ENCODE results near the gene HDAC9.

HDAC9 gene

DNA sequence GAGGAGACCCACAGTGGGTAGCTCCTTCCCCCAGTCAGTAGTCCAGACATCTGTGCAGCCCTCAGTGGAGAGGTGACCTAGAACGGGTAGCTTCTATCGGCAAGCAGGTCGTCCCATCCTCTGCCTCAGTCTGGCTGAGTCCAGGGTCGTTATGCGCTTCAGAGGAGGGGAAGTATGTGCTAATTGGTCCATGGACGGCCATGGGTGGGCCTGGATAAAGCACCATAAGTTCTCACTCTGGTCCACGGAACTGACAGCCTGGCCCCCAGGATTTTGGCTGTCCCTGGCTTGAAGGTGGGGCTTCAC, 78.6 kb downstream of the HDAC9 start:
- H3K9me3 ChIP-seq = peaks cover 13% of the 10 kb centered on the region; the same call in 1 of the 2 replicates
- no peak overlapping the region for H3K9ac ChIP-seq
- no peak overlapping the region for H3K4me3 ChIP-seq
- 0 out of 2 replicates have a peak overlapping the region, but pooled peaks have one; percentile 73 for H3K4me2 ChIP-seq
- H3K27ac ChIP-seq = no peak overlapping the region
- H3K4me1 ChIP-seq = peaks cover 56% of the 10 kb centered on the region
- H3K36me3 ChIP-seq = peaks cover 27% of the 10 kb centered on the region
- peaks cover 44% of the 10 kb centered on the region; the same call in 1 of the 2 replicates for H4K20me1 ChIP-seq
- TF ChIP-seq Cebpa-rat (IDR thresholded peaks at IDR 0.05) = no peak
- no peaks in the 10 kb centered on the region for H3K27me3 ChIP-seq

- H3K27me3 ChIP-seq = no peaks in the 10 kb centered on the region
- TF ChIP-seq Cebpa-rat (IDR thresholded peaks at IDR 0.05) = no peak
- peaks cover 27% of the 10 kb centered on the region for H3K36me3 ChIP-seq
- peaks cover 44% of the 10 kb centered on the region; the same call in 1 of the 2 replicates for H4K20me1 ChIP-seq
- no peak overlapping the region for H3K27ac ChIP-seq
- H3K4me2 ChIP-seq = peak overlapping the region; percentile 24; the same call in 1 of the 2 replicates
- no peak overlapping the region for H3K4me3 ChIP-seq
- peaks cover 13% of the 10 kb centered on the region; the same call in 1 of the 2 replicates for H3K9me3 ChIP-seq
- H3K4me1 ChIP-seq = peaks cover 56% of the 10 kb centered on the region
- H3K9ac ChIP-seq = no peak overlapping the region
These were observed 79.1 kb downstream of the HDAC9 start for GRCh38 chr7:18574676-18575075.

- Histone ChIP-seq H3K4me3 (no peak overlapping the region), H3K36me3 (peaks cover 27% of the 10 kb centered on the region), H3K27me3 (no peaks in the 10 kb centered on the region), H3K27ac (no peak overlapping the region), H3K4me2 (no peak overlapping the region), H3K4me1 (peaks cover 50% of the 10 kb centered on the region), H4K20me1 (peaks cover 44% of the 10 kb centered on the region; the same call in 1 of the 2 replicates), H3K9ac (no peak overlapping the region), H3K9me3 (peaks cover 13% of the 10 kb centered on the region; the same call in 1 of the 2 replicates)
- no peak for TF ChIP-seq Cebpa-rat (IDR thresholded peaks at IDR 0.05)
These were observed 80.3 kb downstream of the HDAC9 start for GRCh38 chr7:18575622-18576572.

- no peak for TF ChIP-seq Cebpa-rat (IDR thresholded peaks at IDR 0.05)
- Histone ChIP-seq H3K27ac (no peak overlapping the region), H3K9ac (no peak overlapping the region)
These were observed 81.7 kb downstream of the HDAC9 start for GRCh38 chr7:18577096-18577771.

GRCh38 chr7:18579698-18580097, 84.1 kb downstream of the HDAC9 start:
- no peak overlapping the region for H3K27ac ChIP-seq
- H3K4me3 ChIP-seq = no peak overlapping the region
- H3K27me3 ChIP-seq = no peaks in the 10 kb centered on the region
- 0 out of 2 replicates have a peak, but pooled peaks cover 2% of the 10 kb centered on the region for H3K9me3 ChIP-seq
- peaks cover 12% of the 10 kb centered on the region for H3K4me1 ChIP-seq
- H3K9ac ChIP-seq = no peak overlapping the region
- no peak overlapping the region for H3K4me2 ChIP-seq
- H4K20me1 ChIP-seq = peaks cover 13% of the 10 kb centered on the region; the same call in 1 of the 2 replicates
- TF ChIP-seq Cebpa-rat (IDR thresholded peaks at IDR 0.05) = no peak
- H3K36me3 ChIP-seq = peaks cover 23% of the 10 kb centered on the region

More at GRCh38 chr7:18577096-18577771, 81.7 kb downstream of the HDAC9 start:
- Histone ChIP-seq H3K4me1 (peaks cover 37% of the 10 kb centered on the region), H3K36me3 (peaks cover 27% of the 10 kb centered on the region), H3K27me3 (no peaks in the 10 kb centered on the region), H3K4me2 (no peak overlapping the region), H4K20me1 (peaks cover 35% of the 10 kb centered on the region; the same call in 1 of the 2 replicates), H3K9me3 (peaks cover 13% of the 10 kb centered on the region; the same call in 1 of the 2 replicates), H3K4me3 (no peak overlapping the region)

- H3K4me1 ChIP-seq = peaks cover 9% of the 10 kb centered on the region; the same call in 1 of the 2 replicates
These were observed 85.4 kb downstream of the HDAC9 start for GRCh38 chr7:18580950-18581349.

GRCh38 chr7:18583305-18583704, 87.8 kb downstream of the HDAC9 start:
- H3K9me3 ChIP-seq = no peaks in the 10 kb centered on the region
- no peak overlapping the region for H3K4me2 ChIP-seq
- no peaks in the 10 kb centered on the region for H3K4me1 ChIP-seq
- no peaks in the 10 kb centered on the region for H4K20me1 ChIP-seq
- no peak overlapping the region for H3K9ac ChIP-seq
- no peaks in the 10 kb centered on the region for H3K27me3 ChIP-seq
- peaks cover 25% of the 10 kb centered on the region for H3K36me3 ChIP-seq
- no peak overlapping the region for H3K27ac ChIP-seq
- H3K4me3 ChIP-seq = no peak overlapping the region
- no peak for TF ChIP-seq Cebpa-rat (IDR thresholded peaks at IDR 0.05)

More at GRCh38 chr7:18580950-18581349, 85.4 kb downstream of the HDAC9 start:
- Histone ChIP-seq H3K4me3 (no peak overlapping the region), H3K27ac (no peak overlapping the region), H3K27me3 (no peaks in the 10 kb centered on the region), H3K9me3 (no peaks in the 10 kb centered on the region), H4K20me1 (peaks cover 11% of the 10 kb centered on the region; the same call in 1 of the 2 replicates), H3K36me3 (peaks cover 30% of the 10 kb centered on the region), H3K4me2 (no peak overlapping the region), H3K9ac (no peak overlapping the region)
- TF ChIP-seq Cebpa-rat (IDR thresholded peaks at IDR 0.05) = no peak

GRCh38 chr7:18590241-18590640, 94.7 kb downstream of the HDAC9 start:
- TF ChIP-seq Cebpa-rat (IDR thresholded peaks at IDR 0.05) = no peak
- peaks cover 7% of the 10 kb centered on the region; the same call in 1 of the 2 replicates for H3K4me1 ChIP-seq
- H3K9me3 ChIP-seq = no peaks in the 10 kb centered on the region
- H3K4me3 ChIP-seq = no peak overlapping the region
- no peak overlapping the region for H3K27ac ChIP-seq
- H3K9ac ChIP-seq = no peak overlapping the region
- no peak overlapping the region for H3K4me2 ChIP-seq
- H3K36me3 ChIP-seq = peaks cover 51% of the 10 kb centered on the region
- H4K20me1 ChIP-seq = no peaks in the 10 kb centered on the region
- no peaks in the 10 kb centered on the region for H3K27me3 ChIP-seq

GRCh38 chr7:18590744-18591340, 95.3 kb downstream of the HDAC9 start:
- H3K27ac ChIP-seq = no peak overlapping the region
- H3K36me3 ChIP-seq = peaks cover 52% of the 10 kb centered on the region
- no peak overlapping the region for H3K4me3 ChIP-seq
- no peaks in the 10 kb centered on the region for H3K27me3 ChIP-seq
- no peak for TF ChIP-seq Cebpa-rat (IDR thresholded peaks at IDR 0.05)
- H4K20me1 ChIP-seq = no peaks in the 10 kb centered on the region
- H3K4me1 ChIP-seq = peaks cover 7% of the 10 kb centered on the region; the same call in 1 of the 2 replicates
- H3K9me3 ChIP-seq = no peaks in the 10 kb centered on the region
- H3K9ac ChIP-seq = no peak overlapping the region
- no peak overlapping the region for H3K4me2 ChIP-seq
